AG09319 (cell line): ENCODE measurements around the gene OR10P1.
"Not testable (repeated sequence)": the region's sequence is repeated elsewhere in the genome, so short reads cannot be mapped to it uniquely, and the experiment has no call there.

Source experiments
- DNase-seq: peaks from one replicate; pipeline ENCODE4 v3.0.0-alpha.2; 2010; ENCODE audit warnings: low read depth; ENCODE audit errors: extremely low read depth
- TF ChIP-seq, protein P1 (sequence below): IDR thresholded peaks from 2 replicates; pipeline ENCODE4 v1.5.1; 2011; ENCODE audit warnings: low read depth, mild to moderate bottlenecking, inconsistent platforms, low read length, moderate library complexity

OR10P1 gene, protein sequence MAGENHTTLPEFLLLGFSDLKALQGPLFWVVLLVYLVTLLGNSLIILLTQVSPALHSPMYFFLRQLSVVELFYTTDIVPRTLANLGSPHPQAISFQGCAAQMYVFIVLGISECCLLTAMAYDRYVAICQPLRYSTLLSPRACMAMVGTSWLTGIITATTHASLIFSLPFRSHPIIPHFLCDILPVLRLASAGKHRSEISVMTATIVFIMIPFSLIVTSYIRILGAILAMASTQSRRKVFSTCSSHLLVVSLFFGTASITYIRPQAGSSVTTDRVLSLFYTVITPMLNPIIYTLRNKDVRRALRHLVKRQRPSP

DNA sequence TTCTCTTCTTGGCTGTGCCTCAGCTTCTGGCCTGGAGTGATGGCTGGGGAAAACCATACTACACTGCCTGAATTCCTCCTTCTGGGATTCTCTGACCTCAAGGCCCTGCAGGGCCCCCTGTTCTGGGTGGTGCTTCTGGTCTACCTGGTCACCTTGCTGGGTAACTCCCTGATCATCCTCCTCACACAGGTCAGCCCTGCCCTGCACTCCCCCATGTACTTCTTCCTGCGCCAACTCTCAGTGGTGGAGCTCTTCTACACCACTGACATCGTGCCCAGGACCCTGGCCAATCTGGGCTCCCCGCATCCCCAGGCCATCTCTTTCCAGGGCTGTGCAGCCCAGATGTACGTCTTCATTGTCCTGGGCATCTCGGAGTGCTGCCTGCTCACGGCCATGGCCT, at the start of gene OR10P1:
TSS of gene OR10P1 (plus strand) at position 40 of the 400 bp plus-strand sequence. CDS start at position 40, 0 bp downstream.
- no peak for DNase-seq
- TF ChIP-seq, protein P1, sequence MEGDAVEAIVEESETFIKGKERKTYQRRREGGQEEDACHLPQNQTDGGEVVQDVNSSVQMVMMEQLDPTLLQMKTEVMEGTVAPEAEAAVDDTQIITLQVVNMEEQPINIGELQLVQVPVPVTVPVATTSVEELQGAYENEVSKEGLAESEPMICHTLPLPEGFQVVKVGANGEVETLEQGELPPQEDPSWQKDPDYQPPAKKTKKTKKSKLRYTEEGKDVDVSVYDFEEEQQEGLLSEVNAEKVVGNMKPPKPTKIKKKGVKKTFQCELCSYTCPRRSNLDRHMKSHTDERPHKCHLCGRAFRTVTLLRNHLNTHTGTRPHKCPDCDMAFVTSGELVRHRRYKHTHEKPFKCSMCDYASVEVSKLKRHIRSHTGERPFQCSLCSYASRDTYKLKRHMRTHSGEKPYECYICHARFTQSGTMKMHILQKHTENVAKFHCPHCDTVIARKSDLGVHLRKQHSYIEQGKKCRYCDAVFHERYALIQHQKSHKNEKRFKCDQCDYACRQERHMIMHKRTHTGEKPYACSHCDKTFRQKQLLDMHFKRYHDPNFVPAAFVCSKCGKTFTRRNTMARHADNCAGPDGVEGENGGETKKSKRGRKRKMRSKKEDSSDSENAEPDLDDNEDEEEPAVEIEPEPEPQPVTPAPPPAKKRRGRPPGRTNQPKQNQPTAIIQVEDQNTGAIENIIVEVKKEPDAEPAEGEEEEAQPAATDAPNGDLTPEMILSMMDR = no peak

DNA sequence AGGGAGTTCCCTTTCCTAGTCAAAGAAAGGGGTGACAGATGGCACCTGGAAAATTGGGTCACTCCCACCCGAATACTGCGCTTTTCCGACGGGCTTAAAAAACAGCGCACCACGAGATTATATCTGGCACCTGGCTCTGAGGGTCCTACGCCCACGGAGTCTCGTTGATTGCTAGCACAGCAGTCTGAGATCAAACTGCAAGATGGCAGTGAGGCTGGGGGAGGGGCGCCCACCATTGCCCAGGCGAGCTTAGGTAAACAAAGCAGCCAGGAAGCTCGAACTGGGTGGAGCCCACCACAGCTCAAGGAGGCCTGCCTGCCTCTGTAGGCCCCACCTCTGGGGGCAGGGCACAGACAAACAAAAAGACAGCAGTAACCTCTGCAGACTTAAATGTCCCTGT, 46.5 kb upstream of the OR10P1 start:
- not testable (repeated sequence) for DNase-seq

DNA sequence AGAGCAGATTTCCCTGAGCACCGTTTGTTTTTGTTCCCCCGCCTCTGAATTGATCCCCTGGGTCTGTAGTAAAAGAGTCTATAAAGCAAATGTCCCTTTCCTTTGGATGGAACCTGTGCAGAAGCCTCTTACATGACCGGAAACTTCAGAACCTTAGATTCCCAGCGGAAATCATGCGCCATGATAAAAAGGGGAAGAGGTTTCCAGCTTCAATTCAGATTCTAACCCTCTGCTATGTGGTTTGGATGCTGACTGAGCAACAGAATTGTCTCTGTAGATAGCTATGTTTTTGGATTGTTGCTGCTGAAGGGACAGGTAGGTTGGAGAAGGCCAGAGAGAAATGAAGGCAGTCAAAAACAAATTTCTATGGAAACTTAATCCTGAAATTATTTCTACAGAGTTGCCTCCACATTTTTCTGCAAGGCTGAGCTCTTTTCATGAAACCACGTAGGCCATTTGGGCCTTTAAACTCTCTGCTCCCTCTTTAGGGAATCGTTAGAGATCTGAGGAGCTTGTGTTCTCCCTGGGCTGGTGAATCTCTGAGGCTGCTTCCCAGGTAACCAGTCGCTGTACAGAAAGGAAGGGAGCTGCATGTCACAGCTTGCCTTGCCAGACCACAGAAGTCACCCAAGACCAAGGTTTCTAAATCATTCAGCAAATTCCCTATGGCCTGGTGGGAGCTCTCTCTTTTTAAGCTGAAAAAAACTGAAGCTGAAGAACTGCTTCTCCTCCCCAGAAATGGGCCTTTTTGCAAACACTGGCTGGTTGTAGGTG, 28.7 kb upstream of the OR10P1 start:
- no peak for DNase-seq
- TF ChIP-seq, protein P1 = no peak

DNA sequence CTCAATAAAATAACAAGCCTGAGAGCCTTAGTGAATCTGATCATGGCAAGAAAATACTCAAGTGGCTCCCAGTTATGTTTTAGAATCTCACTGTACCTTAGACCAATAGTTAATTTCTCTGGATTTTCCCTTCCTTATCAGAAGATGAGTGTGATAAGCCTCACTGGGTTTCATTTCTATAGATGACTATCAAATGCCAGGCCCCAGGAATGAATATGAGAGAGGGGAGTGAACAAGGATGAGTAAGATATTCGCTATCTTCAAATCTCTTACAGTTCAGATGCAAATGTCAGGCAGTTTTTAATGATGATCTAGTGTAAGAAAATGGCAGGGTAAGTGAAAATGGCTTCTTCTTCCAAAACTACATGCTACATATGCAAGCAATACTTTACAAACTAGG, 26.1 kb upstream of the OR10P1 start:
- TF ChIP-seq, protein P1 = no peak
- DNase-seq = no peak

DNA sequence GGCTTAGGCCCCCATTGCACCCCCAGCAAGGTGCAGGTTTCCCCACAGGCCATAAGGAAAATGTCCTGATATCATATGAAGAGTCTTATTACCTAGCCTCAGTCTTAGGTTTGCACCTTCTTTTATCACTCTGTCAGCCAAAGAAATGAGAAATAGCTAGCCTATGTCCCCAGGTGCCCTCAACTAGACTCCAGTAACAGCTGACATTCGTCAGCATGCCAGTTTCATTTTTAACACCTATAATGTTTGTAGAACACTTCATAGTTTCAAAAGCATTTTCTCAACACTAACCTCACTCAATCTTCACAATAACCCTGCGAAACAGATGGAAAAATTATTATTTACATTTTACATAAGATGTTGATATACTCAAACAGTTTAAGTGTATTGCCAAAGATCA, 24.0 kb upstream of the OR10P1 start:
- no peak for DNase-seq
- TF ChIP-seq, protein P1 = no peak

DNA sequence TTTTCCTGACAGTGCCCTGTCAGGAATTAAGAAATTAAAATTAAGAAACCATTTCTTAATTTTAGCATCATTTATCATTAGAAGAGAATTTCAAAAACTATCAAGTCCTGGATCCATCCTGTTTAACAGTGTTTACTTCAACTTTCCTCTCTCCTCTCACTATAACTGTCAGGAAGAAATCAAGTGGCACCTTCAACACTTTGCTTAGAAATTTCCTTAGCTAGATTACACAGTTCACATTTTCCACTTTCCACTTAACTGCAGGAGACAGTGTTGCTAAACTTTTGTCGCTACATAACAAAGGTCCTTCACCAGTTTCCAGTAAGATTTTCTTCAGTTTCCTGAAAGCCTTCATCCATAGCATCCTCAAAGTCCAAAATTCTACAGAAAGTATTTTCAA, 21.9 kb upstream of the OR10P1 start:
- TF ChIP-seq, protein P1 = no peak
- no peak for DNase-seq

DNA sequence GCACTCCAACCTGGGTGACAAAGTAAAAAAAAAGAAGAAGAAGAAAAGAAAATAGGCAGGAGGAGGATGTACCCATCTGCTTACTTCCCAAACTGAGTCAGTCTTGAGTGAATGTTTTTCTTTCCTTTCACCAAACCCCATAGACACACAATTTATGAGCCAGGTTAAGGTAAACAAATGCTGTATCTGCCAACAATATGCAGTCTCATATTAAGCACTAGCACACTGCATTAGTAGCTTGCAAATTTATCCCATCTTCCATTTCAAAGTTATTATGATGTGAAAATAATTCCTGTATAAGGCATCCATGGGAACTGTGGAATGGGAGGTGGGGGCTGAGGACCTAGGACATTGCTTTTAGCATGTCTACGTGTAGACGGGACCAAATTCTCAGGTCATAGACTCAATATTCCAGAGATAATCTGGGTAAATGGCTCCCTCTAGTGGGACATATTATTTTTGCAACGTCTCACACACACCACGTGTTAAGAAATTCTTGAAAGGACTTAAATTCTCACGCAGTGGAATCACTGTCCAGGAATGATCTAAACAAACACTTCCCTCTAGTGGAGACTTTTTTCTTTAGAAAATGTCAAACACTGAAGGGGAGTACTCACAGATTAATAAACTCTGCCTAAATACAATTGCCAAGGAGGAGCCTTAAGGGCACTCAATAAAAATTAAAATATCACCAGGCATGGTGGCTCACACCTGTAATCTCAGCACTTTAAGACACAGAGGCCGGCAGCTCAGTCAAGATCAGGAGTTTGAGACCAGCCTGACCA, 17.1 kb upstream of the OR10P1 start:
- TF ChIP-seq, protein P1 = peak; percentile 65
- DNase-seq = peak; percentile 76
